Caco-2 (cell line): ENCODE measurements around the gene TENM4. TPM values are rescaled to one million over a fixed set of nuclear protein-coding genes. Genes with fewer than 3 reads are reported as not detected.

Experiments used
- BruUV-seq: library from RNA; stranded (reverse); fragments of 400-500 nt; replicated peaks from 2 replicates; lab custom pipeline; 2021; lab: Mats Ljungman, UMichigan
- CTCF ChIA-PET: fragments of 300-600 bp; sonication (Branson Sonifier 250); formaldehyde crosslinking; loops from one replicate; lab custom pipeline; 2022; ENCODE audit warnings: antibody characterized with exemption; lab: Charles Lee
- POLR2A ChIA-PET: fragments of 300-600 bp; sonication (Branson Sonifier 250); formaldehyde crosslinking; loops from one replicate; lab custom pipeline; 2022; ENCODE audit warnings: antibody characterized with exemption; lab: Charles Lee
- DNase-seq, 2 experiments: peaks; one replicate each; pipeline versions ENCODE4 v3.0.0 to v3.0.0-alpha.2; 2020 to 2022
- H3K27me3 ChIP-seq: replicated peaks from 2 replicates; pipeline ENCODE4 v1.6.0; 2011; ENCODE audit warnings: low read length; ENCODE audit not compliant: control insufficient read depth, insufficient read depth
- H3K36me3 ChIP-seq: 2 replicates; pipeline ENCODE4 v1.5.1; 2011; ENCODE audit warnings: low read length; ENCODE audit not compliant: control insufficient read depth, insufficient read depth
- H3K4me1 ChIP-seq: fragments of 250-450 bp; sonication (Bioruptor Pico); 2 replicates; pipeline ENCODE4 v1.5.1; 2020; ENCODE audit warnings: mild to moderate bottlenecking
- H3K4me3 ChIP-seq: 2 replicates; pipeline ENCODE4 v1.5.1; 2011; ENCODE audit warnings: low read depth, mild to moderate bottlenecking, control low read depth, low read length
- H3K9me3 ChIP-seq: fragments of 250-450 bp; sonication (Bioruptor Pico); 2 replicates; pipeline ENCODE4 v1.5.1; 2020; ENCODE audit warnings: mild to moderate bottlenecking, moderate library complexity
- H3K27ac Mint-ChIP-seq: one replicate; pipeline ENCODE4 v1.8.0; 2022; ENCODE audit warnings: mixed read lengths; ENCODE audit not compliant: unreplicated experiment
- H3K27me3 Mint-ChIP-seq: one replicate; pipeline ENCODE4 v1.8.0; 2022; ENCODE audit warnings: mixed read lengths; ENCODE audit not compliant: insufficient read depth, unreplicated experiment
- H3K36me3 Mint-ChIP-seq: one replicate; pipeline ENCODE4 v1.8.0; 2022; ENCODE audit warnings: mild to moderate bottlenecking, mixed read lengths; ENCODE audit not compliant: insufficient read depth, unreplicated experiment
- H3K4me1 Mint-ChIP-seq: one replicate; pipeline ENCODE4 v1.8.0; 2022; ENCODE audit warnings: low read depth, mixed read lengths; ENCODE audit not compliant: unreplicated experiment
- H3K4me3 Mint-ChIP-seq: one replicate; pipeline ENCODE4 v1.8.0; 2022; ENCODE audit warnings: mild to moderate bottlenecking, moderate library complexity, mixed read lengths; ENCODE audit not compliant: unreplicated experiment
- H3K9me3 Mint-ChIP-seq: one replicate; pipeline ENCODE4 v1.8.0; 2022; ENCODE audit warnings: mixed read lengths; ENCODE audit not compliant: unreplicated experiment
- CTCF ChIP-seq, 2 experiments: fragments of 200-600 bp in 1 of 2; IDR thresholded peaks; 1 replicate in 1 of 2; 2 replicates in 1 of 2; pipeline versions ENCODE4 v1.5.1 to v1.8.0; 2011 to 2022; ENCODE audit warnings: antibody characterized with exemption in 1 of 2, control low read depth in 1 of 2, inconsistent platforms in 1 of 2, low read depth in 1 of 2, low read length in 1 of 2, mild to moderate bottlenecking in 1 of 2, moderate library complexity in 1 of 2; ENCODE audit not compliant: insufficient read depth in 1 of 2, severe bottlenecking in 1 of 2, unreplicated experiment in 1 of 2
- intact Hi-C: fragments of 100-400 bp; cut with micrococcal nuclease; formaldehyde crosslinking; loops from one replicate; pipeline ENCODE4 v1.10.0; 2022; ENCODE audit not compliant: unreplicated experiment
- total RNA-seq: library from RNA; stranded (reverse); gene quantifications from 2 replicates; pipeline ENCODE4 v1.2.3, GENCODE V29; 2022

The TENM4 gene
- total RNA-seq, 1 experiment from 2014 or later: 1.1 TPM

- ChIA-PET CTCF (no interaction called here), POLR2A (no interaction called here)
- no TSS peak for BruUV-seq
- H3K9me3 Mint-ChIP-seq: no peaks in the 10 kb centered on the region
- no peaks in the 10 kb centered on the region for H3K4me1 ChIP-seq
- H3K4me1 Mint-ChIP-seq: no peaks in the 10 kb centered on the region
- no peak overlapping the region for H3K4me3 Mint-ChIP-seq
- intact Hi-C loops: no loop called here
- no peak for TF ChIP-seq CTCF (IDR thresholded peaks at IDR 0.05; ENCODE audit: insufficient read depth in 1 of 2, low read depth in 1 of 2, low read length in 1 of 2, severe bottlenecking in 1 of 2, unreplicated experiment in 1 of 2)
- H3K36me3 ChIP-seq: no peaks in the 10 kb centered on the region
- no peak overlapping the region for H3K27ac Mint-ChIP-seq
- no peak for DNase-seq
- peaks cover 29% of the 10 kb centered on the region for H3K27me3 Mint-ChIP-seq
- no peaks in the 10 kb centered on the region for H3K36me3 Mint-ChIP-seq
- no peaks in the 10 kb centered on the region for H3K27me3 ChIP-seq
- H3K9me3 ChIP-seq: no peaks in the 10 kb centered on the region
- no peak overlapping the region for H3K4me3 ChIP-seq
These were observed 423.0 kb downstream of the TENM4 start for GRCh38 chr11:79017811-79018210.

- no peak for DNase-seq
- Mint-ChIP-seq H3K36me3 (no peaks in the 10 kb centered on the region), H3K27me3 (peaks cover 26% of the 10 kb centered on the region), H3K27ac (no peak overlapping the region), H3K4me3 (no peak overlapping the region), H3K4me1 (no peaks in the 10 kb centered on the region), H3K9me3 (no peaks in the 10 kb centered on the region)
- POLR2A ChIA-PET: no interaction called here
- Histone ChIP-seq H3K27me3 (no peaks in the 10 kb centered on the region; the same call in none of the 2 replicates), H3K4me3 (no peak overlapping the region), H3K4me1 (no peaks in the 10 kb centered on the region), H3K9me3 (peaks cover 12% of the 10 kb centered on the region; the same call in 1 of the 2 replicates), H3K36me3 (no peaks in the 10 kb centered on the region)
- CTCF ChIA-PET: no interaction called here
- intact Hi-C loops: no loop called here
- BruUV-seq: no TSS peak
- no peak for TF ChIP-seq CTCF (IDR thresholded peaks at IDR 0.05; ENCODE audit: insufficient read depth in 1 of 2, low read depth in 1 of 2, low read length in 1 of 2, severe bottlenecking in 1 of 2, unreplicated experiment in 1 of 2)
These were observed 427.3 kb downstream of the TENM4 start for GRCh38 chr11:79013509-79013908.

DNA sequence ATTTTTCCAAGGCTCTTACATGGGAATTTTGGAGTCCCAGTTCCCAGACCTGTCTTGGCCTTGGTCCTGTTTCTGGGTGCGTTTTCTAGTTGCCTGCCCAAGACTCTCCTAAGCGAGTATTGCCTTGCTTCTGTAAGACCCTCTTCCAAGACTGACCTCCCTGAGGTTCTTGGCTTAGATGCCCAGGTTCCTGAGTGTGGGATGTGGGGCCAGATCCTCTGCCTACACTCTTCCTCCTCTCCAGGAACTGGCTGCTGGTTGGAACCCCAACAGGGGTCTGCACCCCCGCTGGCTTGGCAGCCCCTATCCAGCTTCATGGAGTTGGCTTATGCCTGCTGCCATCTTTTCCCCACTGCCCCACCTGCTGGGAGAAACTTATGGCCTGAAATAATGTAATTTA is 429.5 kb downstream of the TENM4 start:
- Histone ChIP-seq H3K9me3 (peaks cover 12% of the 10 kb centered on the region; the same call in 1 of the 2 replicates), H3K27me3 (no peaks in the 10 kb centered on the region; the same call in none of the 2 replicates), H3K4me3 (no peak overlapping the region), H3K36me3 (no peaks in the 10 kb centered on the region), H3K4me1 (no peaks in the 10 kb centered on the region)
- Mint-ChIP-seq H3K9me3 (no peaks in the 10 kb centered on the region), H3K27me3 (peaks cover 22% of the 10 kb centered on the region), H3K36me3 (no peaks in the 10 kb centered on the region), H3K27ac (no peak overlapping the region), H3K4me1 (no peaks in the 10 kb centered on the region), H3K4me3 (no peak overlapping the region)
- TF ChIP-seq CTCF (IDR thresholded peaks at IDR 0.05; ENCODE audit: insufficient read depth in 1 of 2, low read depth in 1 of 2, low read length in 1 of 2, severe bottlenecking in 1 of 2, unreplicated experiment in 1 of 2): no peak
- BruUV-seq: no TSS peak
- DNase-seq: no peak
- intact Hi-C loops: no loop called here
- ChIA-PET POLR2A (no interaction called here), CTCF (no interaction called here)
